H9 (cell line): Measurements from ENCODE around the gene SMNDC1. TPM values are rescaled to one million over a fixed set of nuclear protein-coding genes. Genes with fewer than 3 reads are reported as not detected.

Experiments used
- DNase-seq: peaks from one replicate; pipeline ENCODE4 v3.0.0-alpha.2; 2017
- H2AFZ ChIP-seq: one replicate; pipeline ENCODE4 v1.6.1; 2013; ENCODE audit warnings: mild to moderate bottlenecking, low read length, control low read depth, moderate library complexity
- H2AK5ac ChIP-seq: 2 replicates; pipeline ENCODE4 v1.6.1; 2013; ENCODE audit warnings: low read length, control low read depth, mixed read lengths; ENCODE audit not compliant: insufficient read length
- H2BK120ac ChIP-seq: one replicate; pipeline ENCODE4 v1.6.1; 2013; ENCODE audit warnings: low read depth, mild to moderate bottlenecking, low read length, control low read depth, inconsistent platforms; ENCODE audit not compliant: poor library complexity, severe bottlenecking
- H2BK12ac ChIP-seq: 2 replicates; pipeline ENCODE4 v1.6.1; 2013; ENCODE audit warnings: low read length, control low read depth, mixed read lengths, low read depth; ENCODE audit not compliant: insufficient read length
- H2BK15ac ChIP-seq: 2 replicates; pipeline ENCODE4 v1.6.1; 2013; ENCODE audit warnings: low read depth, low read length, control low read depth
- H2BK20ac ChIP-seq: one replicate; pipeline ENCODE4 v1.6.1; 2013; ENCODE audit warnings: low read depth, mild to moderate bottlenecking, low read length, control low read depth, inconsistent platforms; ENCODE audit not compliant: poor library complexity, severe bottlenecking
- H2BK5ac ChIP-seq: 2 replicates; pipeline ENCODE4 v1.6.1; 2013; ENCODE audit warnings: low read length, control low read depth, mixed read lengths; ENCODE audit not compliant: insufficient read length
- H3K14ac ChIP-seq: 2 replicates; pipeline ENCODE4 v1.6.1; 2013; ENCODE audit warnings: low read length, control low read depth; ENCODE audit not compliant: insufficient read depth
- H3K18ac ChIP-seq: 2 replicates; pipeline ENCODE4 v1.6.1; 2013; ENCODE audit warnings: low read depth, mild to moderate bottlenecking, mixed read lengths, low read length, control low read depth; ENCODE audit not compliant: insufficient read length
- H3K23ac ChIP-seq: 2 replicates; pipeline ENCODE4 v1.6.1; 2013; ENCODE audit warnings: low read length, control low read depth, mixed read lengths, low read depth; ENCODE audit not compliant: insufficient read length
- H3K23me2 ChIP-seq: 2 replicates; pipeline ENCODE4 v1.6.1; 2013; ENCODE audit warnings: low read depth, mild to moderate bottlenecking, mixed read lengths, low read length, control low read depth; ENCODE audit not compliant: insufficient read length, poor library complexity, severe bottlenecking
- H3K27ac ChIP-seq: 2 replicates; pipeline ENCODE4 v1.5.1; 2013; ENCODE audit warnings: low read length, control low read depth, mixed read lengths, low read depth; ENCODE audit not compliant: insufficient read length
- H3K27me3 ChIP-seq: 2 replicates; pipeline ENCODE4 v1.6.1; 2013; ENCODE audit warnings: low read length, control low read depth, inconsistent platforms; ENCODE audit not compliant: insufficient read depth
- H3K4ac ChIP-seq: 2 replicates; pipeline ENCODE4 v1.6.1; 2013; ENCODE audit warnings: low read depth, mild to moderate bottlenecking, control low read depth, inconsistent platforms, low read length, moderate library complexity
- H3K4me1 ChIP-seq: 2 replicates; pipeline ENCODE4 v1.6.1; 2013; ENCODE audit warnings: low read length, control low read depth, inconsistent platforms; ENCODE audit not compliant: insufficient read depth
- H3K4me2 ChIP-seq: 2 replicates; pipeline ENCODE4 v1.6.1; 2013; ENCODE audit warnings: low read length, control low read depth, mixed read lengths; ENCODE audit not compliant: insufficient read length, insufficient read depth
- H3K56ac ChIP-seq: 2 replicates; pipeline ENCODE4 v1.6.1; 2013; ENCODE audit warnings: low read depth, mild to moderate bottlenecking, mixed read lengths, low read length, control low read depth; ENCODE audit not compliant: insufficient read length
- H3K79me1 ChIP-seq: 2 replicates; pipeline ENCODE4 v1.6.1; 2013; ENCODE audit warnings: low read depth, mild to moderate bottlenecking, moderate library complexity, low read length, control low read depth, inconsistent platforms; ENCODE audit not compliant: insufficient read depth, poor library complexity, severe bottlenecking
- H3K79me2 ChIP-seq: 2 replicates; pipeline ENCODE4 v1.6.1; 2013; ENCODE audit warnings: low read length, control low read depth, inconsistent platforms; ENCODE audit not compliant: insufficient read depth
- H3K9ac ChIP-seq: 2 replicates; pipeline ENCODE4 v1.6.1; 2013; ENCODE audit warnings: low read length, control low read depth, mixed read lengths; ENCODE audit not compliant: insufficient read length; ENCODE audit errors: extremely low read depth
- H3K9me3 ChIP-seq: one replicate; pipeline ENCODE4 v1.6.1; 2013; ENCODE audit warnings: low read depth, low read length, inconsistent platforms; ENCODE audit not compliant: control insufficient read depth
- H3T11ph ChIP-seq: one replicate; pipeline ENCODE4 v1.6.1; 2013; ENCODE audit warnings: mild to moderate bottlenecking, low read length, control low read depth, inconsistent platforms
- H4K20me1 ChIP-seq: one replicate; pipeline ENCODE4 v1.6.1; 2013; ENCODE audit not compliant: control insufficient read depth, insufficient read length, insufficient read depth
- H4K5ac ChIP-seq: 2 replicates; pipeline ENCODE4 v1.6.1; 2013; ENCODE audit warnings: low read depth, mild to moderate bottlenecking, mixed read lengths, low read length, control low read depth; ENCODE audit not compliant: insufficient read length
- H4K8ac ChIP-seq: replicated peaks from 2 replicates; pipeline ENCODE4 v1.6.1; 2013; ENCODE audit warnings: low read length, control low read depth, mixed read lengths, low read depth; ENCODE audit not compliant: insufficient read length
- H4K91ac ChIP-seq: 2 replicates; pipeline ENCODE4 v1.6.1; 2013; ENCODE audit warnings: low read depth, mild to moderate bottlenecking, moderate library complexity, mixed read lengths, low read length, control low read depth; ENCODE audit not compliant: insufficient read length
- H3K27ac Mint-ChIP-seq, 3 experiments: 2 replicates in 2 of 3; 3 replicates in 1 of 3; pipeline ENCODE4 v1.8.0; 2020 to 2021; ENCODE audit warnings: mixed read lengths in 3 of 3, mild to moderate bottlenecking in 1 of 3, moderate library complexity in 1 of 3
- H3K27me3 Mint-ChIP-seq: 2 replicates; pipeline ENCODE4 v1.8.0; 2021; ENCODE audit warnings: low read depth, mild to moderate bottlenecking, moderate library complexity, mixed read lengths
- H3K36me3 Mint-ChIP-seq, 3 experiments: 2 replicates in 2 of 3; 3 replicates in 1 of 3; pipeline ENCODE4 v1.8.0; 2020 to 2021; ENCODE audit warnings: low read depth in 3 of 3, mixed read lengths in 3 of 3; ENCODE audit not compliant: insufficient read depth in 1 of 3
- H3K4me1 Mint-ChIP-seq, 2 experiments: 2 replicates each; pipeline ENCODE4 v1.8.0; 2020; ENCODE audit warnings: mixed read lengths in 2 of 2
- H3K4me3 Mint-ChIP-seq, 2 experiments: 2 replicates in 1 of 2; 3 replicates in 1 of 2; pipeline ENCODE4 v1.8.0; 2020 to 2021; ENCODE audit warnings: mild to moderate bottlenecking in 2 of 2, mixed read lengths in 2 of 2, moderate library complexity in 1 of 2
- H3K9me3 Mint-ChIP-seq, 2 experiments: 2 replicates in 1 of 2; 3 replicates in 1 of 2; pipeline ENCODE4 v1.8.0; 2020; ENCODE audit warnings: mild to moderate bottlenecking in 2 of 2, mixed read lengths in 2 of 2, moderate library complexity in 1 of 2
- CTCF ChIP-seq: fragments of 200-600 bp; sonication (generic); conservative IDR thresholded peaks from 3 replicates; pipeline ENCODE4 v1.8.0; 2021; ENCODE audit warnings: antibody characterized with exemption, mild to moderate bottlenecking
- WGBS: extraction: QIAGEN DNeasy Blood & Tissue Kit; methylation state at CpG from one replicate; pipeline ENCODE4 v1.1.7; 2013; ENCODE audit warnings: missing lambda C conversion rate, low lambda C conversion rate, mixed read lengths; ENCODE audit not compliant: insufficient read length; ENCODE audit errors: extremely low coverage; 5-methylcytosine and 5-hydroxymethylcytosine counted together
- total RNA-seq: library from RNA; stranded (reverse); gene quantifications from 2 replicates; pipeline ENCODE4 v1.2.1, GENCODE V29; 2021

The SMNDC1 gene
- total RNA-seq, 1 experiment from 2014 or later, result 55.7 TPM

GRCh38 chr10:110343947-110344346 lies 39.2 kb upstream of the SMNDC1 start:
- WGBS, result no CpG with 5 or more reads among the region's 5 CpGs
- Histone ChIP-seq H3K79me2 (no peaks in the 10 kb centered on the region), H3K27ac (no peak overlapping the region), H3K79me1 (no peaks in the 10 kb centered on the region), H3K4ac (no peak overlapping the region), H3K4me2 (no peak overlapping the region), H3K4me1 (no peaks in the 10 kb centered on the region), H4K5ac (no peak overlapping the region), H4K20me1 (no peaks in the 10 kb centered on the region), H4K91ac (no peak overlapping the region), H3K9me3 (no peaks in the 10 kb centered on the region), H2BK120ac (no peak overlapping the region), H2AK5ac (no peak overlapping the region), H3K23ac (no peak overlapping the region), H2AFZ (no peak overlapping the region), H3K27me3 (no peaks in the 10 kb centered on the region), H3T11ph (no peak overlapping the region), H2BK5ac (no peak overlapping the region), H3K14ac (no peak overlapping the region), H2BK20ac (no peak overlapping the region), H3K23me2 (no peaks in the 10 kb centered on the region), H2BK12ac (no peak overlapping the region), H3K56ac (no peak overlapping the region), H3K18ac (no peak overlapping the region), H3K9ac (no peak overlapping the region), H4K8ac (no peak overlapping the region), H2BK15ac (no peak overlapping the region)
- peaks cover 6 to 14% of the 10 kb centered on the region in 2 experiments for H3K4me1 Mint-ChIP-seq
- no peak for DNase-seq
- H3K36me3 Mint-ChIP-seq, result no peaks in the 10 kb centered on the region
- no peak overlapping the region for H3K27ac Mint-ChIP-seq
- TF ChIP-seq CTCF, result no peak
- H3K9me3 Mint-ChIP-seq, result no peaks in the 10 kb centered on the region
- no peak overlapping the region for H3K4me3 Mint-ChIP-seq
- peaks cover 7% of the 10 kb centered on the region for H3K27me3 Mint-ChIP-seq
